HEK293 (cell line): ENCODE measurements around the gene JPH2.

Experiments used
- CTCF ChIA-PET: fragments of 350-600 bp; formaldehyde crosslinking; extraction: SDS; loops from one replicate; lab custom pipeline; 2021; ENCODE audit warnings: antibody characterized with exemption; lab: Yijun Ruan, JAX
- POLR2A ChIA-PET: fragments of 300-600 bp; formaldehyde crosslinking; extraction: SDS; loops from one replicate; lab custom pipeline; 2020; ENCODE audit warnings: antibody characterized with exemption, inconsistent platforms; lab: Yijun Ruan, JAX
- H3K27ac ChIP-seq: fragments of 200-500 bp; sonication (Bioruptor generic); 2 replicates; pipeline ENCODE4 v1.5.1; 2014; ENCODE audit warnings: low read depth, low read length, control low read depth, inconsistent platforms; ENCODE audit errors: extremely low read depth
- H3K36me3 ChIP-seq, 2 experiments: fragments of 200-500 bp in 1 of 2; sonication (Bioruptor generic) in 1 of 2; 1 replicate in 1 of 2; 2 replicates in 1 of 2; pipeline ENCODE4 v1.5.1; 2014 to 2017; ENCODE audit warnings: inconsistent platforms in 2 of 2, low read length in 2 of 2; ENCODE audit not compliant: control insufficient read depth in 2 of 2, insufficient read depth in 1 of 2
- H3K4me1 ChIP-seq: fragments of 200-500 bp; sonication (Bioruptor generic); 2 replicates; pipeline ENCODE4 v1.5.1; 2014; ENCODE audit warnings: mild to moderate bottlenecking, low read length, inconsistent platforms; ENCODE audit not compliant: control insufficient read depth, insufficient read depth
- H3K4me3 ChIP-seq: 2 replicates; pipeline ENCODE4 v1.5.1; 2011; ENCODE audit warnings: low read depth, mild to moderate bottlenecking, control low read depth, low read length, moderate library complexity
- H3K9me3 ChIP-seq: fragments of 200-500 bp; sonication (Bioruptor generic); 2 replicates; pipeline ENCODE4 v1.5.1; 2014; ENCODE audit warnings: low read depth, low read length, inconsistent platforms; ENCODE audit not compliant: control insufficient read depth, insufficient read depth
- CTCF ChIP-seq: fragments of 450-650 bp; formaldehyde crosslinking; IDR thresholded peaks from 2 replicates; pipeline ENCODE4 v1.5.1; 2016; ENCODE audit warnings: missing biosample characterization, missing genetic modification characterization
- ELK4 ChIP-seq: IDR thresholded peaks from 2 replicates; pipeline ENCODE4 v1.6.1; 2011; ENCODE audit warnings: mild to moderate bottlenecking, low read depth, low read length, borderline replicate concordance
- OSR2 ChIP-seq: fragments of 450-650 bp; formaldehyde crosslinking; IDR thresholded peaks from 2 replicates; pipeline ENCODE4 v1.5.1; 2016; ENCODE audit warnings: missing biosample characterization, missing genetic modification characterization
- RBAK ChIP-seq: fragments of 450-650 bp; formaldehyde crosslinking; IDR thresholded peaks from 2 replicates; pipeline ENCODE4 v1.5.1; 2016; ENCODE audit warnings: missing biosample characterization, missing genetic modification characterization
- SCRT2 ChIP-seq: fragments of 450-650 bp; formaldehyde crosslinking; IDR thresholded peaks from 2 replicates; pipeline ENCODE4 v1.5.1; 2016; ENCODE audit warnings: missing biosample characterization, missing genetic modification characterization
- SP3 ChIP-seq: fragments of 450-650 bp; formaldehyde crosslinking; IDR thresholded peaks from 2 replicates; pipeline ENCODE4 v1.5.1; 2016; ENCODE audit warnings: missing biosample characterization, missing genetic modification characterization
- YY2 ChIP-seq: fragments of 450-650 bp; formaldehyde crosslinking; IDR thresholded peaks from 2 replicates; pipeline ENCODE4 v1.5.1; 2016; ENCODE audit warnings: missing biosample characterization, missing genetic modification characterization
- ZBTB1 ChIP-seq: fragments of 450-650 bp; formaldehyde crosslinking; IDR thresholded peaks from 2 replicates; pipeline ENCODE4 v1.5.1; 2016; ENCODE audit warnings: missing biosample characterization, missing genetic modification characterization
- ZBTB20 ChIP-seq: fragments of 450-650 bp; formaldehyde crosslinking; IDR thresholded peaks from 2 replicates; pipeline ENCODE4 v1.5.1; 2016; ENCODE audit warnings: missing biosample characterization, missing genetic modification characterization
- ZBTB6 ChIP-seq: fragments of 450-650 bp; formaldehyde crosslinking; IDR thresholded peaks from 2 replicates; pipeline ENCODE4 v1.5.1; 2017; ENCODE audit warnings: missing biosample characterization, missing genetic modification characterization
- ZFP3 ChIP-seq: fragments of 450-650 bp; formaldehyde crosslinking; IDR thresholded peaks from 2 replicates; pipeline ENCODE4 v1.5.1; 2016; ENCODE audit warnings: low read depth, missing biosample characterization, missing genetic modification characterization
- ZNF140 ChIP-seq: fragments of 450-650 bp; formaldehyde crosslinking; IDR thresholded peaks from 2 replicates; pipeline ENCODE4 v1.5.1; 2016; ENCODE audit warnings: missing biosample characterization, missing genetic modification characterization
- ZNF239 ChIP-seq: fragments of 450-650 bp; formaldehyde crosslinking; IDR thresholded peaks from 2 replicates; pipeline ENCODE4 v1.5.1; 2016; ENCODE audit warnings: missing biosample characterization, missing genetic modification characterization
- ZNF302 ChIP-seq: fragments of 450-650 bp; formaldehyde crosslinking; IDR thresholded peaks from 2 replicates; pipeline ENCODE4 v1.5.1; 2016; ENCODE audit warnings: missing biosample characterization, missing genetic modification characterization, low read depth
- ZNF391 ChIP-seq: fragments of 450-650 bp; formaldehyde crosslinking; IDR thresholded peaks from 2 replicates; pipeline ENCODE4 v1.5.1; 2016; ENCODE audit warnings: low read depth, missing biosample characterization, missing genetic modification characterization, borderline replicate concordance
- ZNF416 ChIP-seq: fragments of 450-650 bp; formaldehyde crosslinking; IDR thresholded peaks from 2 replicates; pipeline ENCODE4 v1.5.1; 2016; ENCODE audit warnings: missing biosample characterization, missing genetic modification characterization
- ZNF426 ChIP-seq: fragments of 450-650 bp; formaldehyde crosslinking; IDR thresholded peaks from 2 replicates; pipeline ENCODE4 v1.5.1; 2017; ENCODE audit warnings: missing biosample characterization, missing genetic modification characterization, mild to moderate bottlenecking, inconsistent platforms, moderate library complexity
- ZNF48 ChIP-seq: fragments of 450-650 bp; formaldehyde crosslinking; IDR thresholded peaks from 2 replicates; pipeline ENCODE4 v1.5.1; 2016; ENCODE audit warnings: missing biosample characterization, missing genetic modification characterization
- ZNF548 ChIP-seq: fragments of 450-650 bp; formaldehyde crosslinking; IDR thresholded peaks from 2 replicates; pipeline ENCODE4 v1.5.1; 2016; ENCODE audit warnings: missing biosample characterization, missing genetic modification characterization
- ZNF610 ChIP-seq: fragments of 450-650 bp; formaldehyde crosslinking; IDR thresholded peaks from 2 replicates; pipeline ENCODE4 v1.5.1; 2016; ENCODE audit warnings: missing biosample characterization, missing genetic modification characterization, borderline replicate concordance
- ZNF658 ChIP-seq: fragments of 450-650 bp; formaldehyde crosslinking; IDR thresholded peaks from 2 replicates; pipeline ENCODE4; 2016; ENCODE audit warnings: missing biosample characterization, missing genetic modification characterization
- ZNF747 ChIP-seq: fragments of 450-650 bp; formaldehyde crosslinking; IDR thresholded peaks from 2 replicates; pipeline ENCODE4 v1.5.1; 2016; ENCODE audit warnings: missing biosample characterization, missing genetic modification characterization
- ZNF776 ChIP-seq: fragments of 450-650 bp; formaldehyde crosslinking; IDR thresholded peaks from 2 replicates; pipeline ENCODE4 v1.5.0; 2017; ENCODE audit warnings: missing biosample characterization, missing genetic modification characterization, borderline replicate concordance
- ZXDB ChIP-seq: fragments of 450-650 bp; formaldehyde crosslinking; IDR thresholded peaks from 2 replicates; pipeline ENCODE4 v1.5.1; 2016; ENCODE audit warnings: missing biosample characterization, missing genetic modification characterization

The JPH2 gene

DNA sequence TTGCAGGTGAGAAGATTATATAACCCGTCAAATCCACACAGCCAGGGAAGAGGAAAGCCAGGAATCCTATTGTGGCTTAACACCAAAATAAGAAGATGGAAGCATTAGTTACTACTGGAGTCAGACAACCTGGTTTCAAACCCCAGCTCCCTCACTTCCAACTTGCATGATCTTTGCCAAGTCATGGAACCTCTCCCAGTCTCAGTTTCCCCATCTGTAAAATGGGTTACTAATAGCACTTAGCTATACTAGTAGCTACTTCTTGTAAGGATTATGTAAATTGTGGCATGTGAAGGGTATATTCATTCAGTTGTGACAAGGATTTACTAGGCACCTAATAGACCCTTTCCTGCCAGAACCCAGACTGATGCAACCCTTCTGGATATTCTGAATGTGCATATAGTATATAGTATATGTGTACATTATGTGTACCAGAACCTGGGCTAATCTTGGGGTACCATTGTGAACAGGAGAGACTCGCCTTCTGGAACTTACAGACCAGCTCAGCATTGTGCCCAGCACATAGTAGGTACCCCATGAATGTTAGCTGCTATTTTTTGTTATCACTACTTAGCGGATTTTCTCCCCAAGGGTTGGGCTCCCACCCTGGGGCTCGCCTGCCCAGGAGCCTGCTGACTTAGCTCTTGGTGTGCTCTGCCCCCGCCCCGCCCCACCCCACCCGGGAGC lies 50.3 kb downstream of the JPH2 start:
- CTCF ChIA-PET, result interaction anchor here (0.7 to 1.7 kb wide), 3 partner anchors 51 to 59 kb away, joined by 3 to 12 read pairs (median 3); no protein-coding TSS in a partner anchor

DNA sequence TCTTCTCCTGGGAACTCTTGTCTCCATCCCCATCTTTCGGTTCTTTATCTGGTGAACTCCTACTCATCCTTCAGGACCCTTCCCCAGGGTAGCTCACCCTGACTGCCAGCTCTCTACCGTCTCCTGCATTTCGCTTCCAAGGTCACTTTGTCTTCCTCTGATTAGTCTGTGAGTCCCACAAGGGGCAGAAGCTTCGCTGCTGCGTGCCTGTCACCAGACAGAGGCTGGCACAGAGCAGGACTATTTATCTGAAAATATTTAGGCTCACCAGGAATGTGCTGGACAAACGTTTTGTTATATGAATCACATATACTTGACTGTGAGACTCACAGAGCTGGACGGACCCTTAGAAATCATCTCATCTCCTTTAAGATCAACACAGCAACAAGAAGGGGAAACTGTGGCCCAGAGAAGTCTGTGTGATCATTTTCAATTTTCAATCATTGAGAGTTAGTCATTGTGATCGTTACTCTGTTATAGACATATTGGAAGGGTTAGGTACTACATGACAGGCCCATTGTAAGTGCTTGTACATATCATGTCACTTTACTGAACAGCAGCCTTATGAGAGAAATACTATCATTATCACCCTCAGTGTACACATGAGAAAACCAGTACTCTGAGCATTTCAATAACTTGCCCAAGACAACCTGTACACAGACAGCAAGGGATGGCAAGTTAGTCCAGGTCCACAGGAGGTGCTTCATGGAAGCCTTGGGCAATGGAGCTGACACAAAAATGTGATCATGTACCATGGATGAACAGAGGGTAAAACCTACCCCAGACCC lies 51.4 kb downstream of the JPH2 start:
- ChIA-PET CTCF (interaction anchor here (0.5 to 1.7 kb wide), 7 partner anchors 13 to 1701 kb away, joined by 3 to 12 read pairs (median 3); no protein-coding TSS in a partner anchor), POLR2A (interaction anchor here (0.6 kb wide), 1 partner anchor 72 kb away, joined by 5 read pairs; no protein-coding TSS in a partner anchor)
- TF ChIP-seq ZNF140 (tag by site-specific recombination) (no peak), ZFP3 (tag by site-specific recombination) (peak; percentile 88), RBAK (tag by site-specific recombination) (no peak), YY2 (tag by site-specific recombination) (no peak), ZNF48 (tag by site-specific recombination) (no peak), ZNF548 (no peak), ZBTB6 (tag by site-specific recombination) (no peak), ZNF302 (no peak)
- Histone ChIP-seq H3K9me3 (no peaks in the 10 kb centered on the region), H3K27ac (no peak overlapping the region), H3K4me3 (no peak overlapping the region), H3K36me3 (no peaks in the 10 kb centered on the region), H3K4me1 (no peaks in the 10 kb centered on the region)

More for the DNA sequence above, 50.3 kb downstream of the JPH2 start:
- no peaks in the 10 kb centered on the region for H3K4me1 ChIP-seq
- H3K4me3 ChIP-seq, result no peak overlapping the region
- no peaks in the 10 kb centered on the region for H3K9me3 ChIP-seq
- no peak overlapping the region for H3K27ac ChIP-seq
- POLR2A ChIA-PET, result interaction anchor here (0.5 to 1.3 kb wide), 5 partner anchors 15 to 399 kb away, joined by 3 to 8 read pairs (median 5); partner anchors contain the start of genes JPH2 and OSER1
- H3K36me3 ChIP-seq, result no peaks in the 10 kb centered on the region
- no peak for TF ChIP-seq ZNF391
- TF ChIP-seq OSR2, result no peak
- TF ChIP-seq SP3 (tag by site-specific recombination), result no peak
- no peak for TF ChIP-seq ZNF658 (tag by site-specific recombination)
- no peak for TF ChIP-seq ZNF776 (tag by site-specific recombination)

DNA sequence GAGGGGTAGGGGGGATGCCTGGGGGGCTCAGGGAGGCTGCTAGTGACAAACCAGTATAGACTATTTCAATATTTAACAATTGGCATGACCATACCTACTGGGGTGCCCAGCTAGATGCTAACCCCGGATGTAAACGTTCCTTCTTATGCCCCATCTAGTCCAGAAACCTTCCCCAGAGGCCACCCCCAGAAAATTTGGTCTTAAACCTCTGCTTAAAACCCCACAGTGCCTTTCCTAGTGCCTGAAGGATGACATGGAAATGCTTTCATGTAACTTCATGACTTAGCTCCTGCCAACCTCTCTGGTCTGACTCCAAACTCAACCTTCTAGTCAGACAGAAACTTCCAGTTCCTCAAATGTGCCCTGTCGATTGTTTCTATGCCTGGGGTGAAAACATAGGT lies 52.0 kb downstream of the JPH2 start:
- H3K36me3 ChIP-seq, result no peaks in the 10 kb centered on the region
- CTCF ChIA-PET, result interaction anchor here (0.5 to 1.5 kb wide), 5 partner anchors 19 to 1701 kb away, joined by 3 to 5 read pairs (median 3); no protein-coding TSS in a partner anchor
- POLR2A ChIA-PET, result no interaction called here
- H3K9me3 ChIP-seq, result no peaks in the 10 kb centered on the region
- no peaks in the 10 kb centered on the region for H3K4me1 ChIP-seq
- no peak overlapping the region for H3K27ac ChIP-seq
- TF ChIP-seq ZNF776 (tag by site-specific recombination) (no peak), ZNF610 (tag by site-specific recombination) (no peak)
- no peak overlapping the region for H3K4me3 ChIP-seq

GRCh38 chr20:44133424-44133823 lies 53.6 kb downstream of the JPH2 start:
- CTCF ChIA-PET, result interaction anchor here (0.6 to 1.2 kb wide), 3 partner anchors 17 to 548 kb away, joined by 3 to 5 read pairs (median 3); no protein-coding TSS in a partner anchor
- H3K36me3 ChIP-seq, result no peaks in the 10 kb centered on the region
- H3K4me3 ChIP-seq, result no peak overlapping the region
- H3K9me3 ChIP-seq, result no peaks in the 10 kb centered on the region
- no peaks in the 10 kb centered on the region for H3K4me1 ChIP-seq
- POLR2A ChIA-PET, result no interaction called here
- no peak overlapping the region for H3K27ac ChIP-seq
- TF ChIP-seq ZNF239 (tag by site-specific recombination) (no peak), ZBTB1 (tag by site-specific recombination) (no peak), ZNF747 (no peak), ZNF426 (tag by site-specific recombination) (no peak), SCRT2 (no peak), ZNF416 (tag by site-specific recombination) (no peak), ELK4 (no peak), ZBTB20 (no peak), ZXDB (tag by site-specific recombination) (no peak), RBAK (tag by site-specific recombination) (no peak), CTCF (tag by site-specific recombination) (no peak)
